IMR-90 (cell line): Measurements from ENCODE around the gene MARCHF9. TPM values are rescaled to one million over a fixed set of nuclear protein-coding genes. Genes with fewer than 3 reads are reported as not detected.

Source experiments
- ATAC-seq: fragments of 200-7000 bp; cut with Tn5 transposase; 2 replicates; pipeline ENCODE4 v1.9.1; 2020; ENCODE audit warnings: low read depth, mild to moderate bottlenecking, moderate library complexity
- BruUV-seq: library from RNA; stranded (reverse); fragments of 400-500 nt; replicated peaks from 2 replicates; lab custom pipeline; 2021; lab: Mats Ljungman, UMichigan
- CTCF ChIA-PET: fragments of 300-600 bp; formaldehyde crosslinking; extraction: SDS; loops from one replicate; lab custom pipeline; 2021; ENCODE audit warnings: antibody characterized with exemption; lab: Yijun Ruan, JAX
- POLR2A ChIA-PET: fragments of 300-600 bp; sonication (Branson Sonifier 250); formaldehyde crosslinking; loops from one replicate; lab custom pipeline; 2022; ENCODE audit warnings: antibody characterized with exemption; ENCODE audit not compliant: unreplicated experiment; lab: Charles Lee
- DNase-seq: peaks from one replicate; pipeline ENCODE4 v3.0.0; 2013
- H2AFZ ChIP-seq: replicated peaks from 2 replicates; pipeline ENCODE3; 2013; ENCODE audit warnings: low read length, mild to moderate bottlenecking; ENCODE audit not compliant: poor library complexity
- H2AK5ac ChIP-seq: 2 replicates; pipeline ENCODE4 v1.6.1; 2013; ENCODE audit warnings: low read depth, low read length, inconsistent platforms
- H2AK9ac ChIP-seq: replicated peaks from 2 replicates; pipeline ENCODE3; 2013; ENCODE audit warnings: mild to moderate bottlenecking, low read depth, low read length, moderate library complexity; ENCODE audit not compliant: poor library complexity
- H2BK120ac ChIP-seq: 2 replicates; pipeline ENCODE4 v1.6.1; 2013; ENCODE audit warnings: low read depth, low read length, inconsistent platforms
- H2BK15ac ChIP-seq: 3 replicates; pipeline ENCODE4 v1.6.1; 2013; ENCODE audit warnings: low read depth, low read length, inconsistent platforms
- H2BK20ac ChIP-seq: 2 replicates; pipeline ENCODE4 v1.6.1; 2013; ENCODE audit warnings: low read depth, mild to moderate bottlenecking, inconsistent platforms, low read length, moderate library complexity
- H2BK5ac ChIP-seq: 2 replicates; pipeline ENCODE4 v1.6.1; 2013; ENCODE audit warnings: mild to moderate bottlenecking, low read depth, low read length, inconsistent platforms; ENCODE audit not compliant: poor library complexity, severe bottlenecking
- H3K14ac ChIP-seq: replicated peaks from 2 replicates; pipeline ENCODE4 v1.6.1; 2013; ENCODE audit warnings: low read depth, low read length, inconsistent platforms
- H3K18ac ChIP-seq: 2 replicates; pipeline ENCODE4 v1.6.1; 2013; ENCODE audit warnings: low read depth, low read length, control low read depth
- H3K23ac ChIP-seq: 2 replicates; pipeline ENCODE4 v1.6.1; 2013; ENCODE audit warnings: low read depth, low read length, inconsistent platforms
- H3K27ac ChIP-seq: 2 replicates; pipeline ENCODE4 v1.5.1; 2013; ENCODE audit warnings: mild to moderate bottlenecking, control low read depth, low read length; ENCODE audit not compliant: insufficient read depth
- H3K27me3 ChIP-seq: 2 replicates; pipeline ENCODE4 v1.6.1; 2013; ENCODE audit warnings: low read length; ENCODE audit not compliant: control insufficient read depth, insufficient read depth
- H3K36me3 ChIP-seq: 2 replicates; pipeline ENCODE4 v1.6.1; 2013; ENCODE audit warnings: low read length, mixed read lengths; ENCODE audit not compliant: control insufficient read depth, insufficient read depth
- H3K4ac ChIP-seq: 2 replicates; pipeline ENCODE4 v1.6.1; 2013; ENCODE audit warnings: low read depth, low read length, inconsistent platforms
- H3K4me1 ChIP-seq: 2 replicates; pipeline ENCODE4 v1.6.1; 2013; ENCODE audit warnings: low read length, mixed read lengths; ENCODE audit not compliant: control insufficient read depth, insufficient read depth
- H3K4me2 ChIP-seq: 2 replicates; pipeline ENCODE4 v1.6.1; 2013; ENCODE audit warnings: low read depth, mild to moderate bottlenecking, control low read depth, low read length, moderate library complexity
- H3K4me3 ChIP-seq: 2 replicates; pipeline ENCODE4 v1.5.1; 2013; ENCODE audit warnings: low read depth, mild to moderate bottlenecking, control low read depth, low read length, moderate library complexity; ENCODE audit not compliant: insufficient read depth
- H3K56ac ChIP-seq: 2 replicates; pipeline ENCODE4 v1.6.1; 2013; ENCODE audit warnings: low read length, inconsistent platforms; ENCODE audit not compliant: insufficient read depth; ENCODE audit errors: extremely low read depth
- H3K79me1 ChIP-seq, 2 experiments: 2 replicates each; pipeline ENCODE4 v1.6.1; 2013; ENCODE audit warnings: low read length in 2 of 2, inconsistent platforms in 1 of 2, low read depth in 1 of 2
- H3K9ac ChIP-seq: 2 replicates; pipeline ENCODE4 v1.6.1; 2013; ENCODE audit warnings: low read depth, low read length, control low read depth
- H3K9me1 ChIP-seq: 2 replicates; pipeline ENCODE4 v1.6.1; 2013; ENCODE audit warnings: low read length, inconsistent platforms; ENCODE audit not compliant: insufficient read depth
- H3K9me3 ChIP-seq: 2 replicates; pipeline ENCODE4 v1.6.1; 2013; ENCODE audit warnings: low read length; ENCODE audit not compliant: control insufficient read depth, insufficient read depth
- H4K20me1 ChIP-seq: 2 replicates; pipeline ENCODE4 v1.6.1; 2013; ENCODE audit warnings: low read length, inconsistent platforms; ENCODE audit not compliant: insufficient read depth
- H4K5ac ChIP-seq: 2 replicates; pipeline ENCODE4 v1.6.1; 2013; ENCODE audit warnings: mild to moderate bottlenecking, low read depth, low read length, control low read depth
- H4K8ac ChIP-seq, 2 experiments: 2 replicates each; pipeline ENCODE4 v1.6.1; 2013; ENCODE audit warnings: low read depth in 2 of 2, low read length in 2 of 2, control low read depth in 1 of 2, inconsistent platforms in 1 of 2
- H4K91ac ChIP-seq: 2 replicates; pipeline ENCODE4 v1.6.1; 2013; ENCODE audit warnings: low read depth, low read length, inconsistent platforms; ENCODE audit not compliant: insufficient read depth
- BHLHE40 ChIP-seq: fragments of 150-350 bp; IDR thresholded peaks from 2 replicates; pipeline ENCODE4 v1.6.1; 2016; ENCODE audit warnings: mild to moderate bottlenecking, low read depth, low read length
- CEBPB ChIP-seq: IDR thresholded peaks from 2 replicates; pipeline ENCODE4 v1.6.1; 2012; ENCODE audit warnings: low read depth, low read length, improper control_type of control experiment
- CHD1 ChIP-seq: IDR thresholded peaks from 2 replicates; pipeline ENCODE4 v1.6.1; 2012; ENCODE audit warnings: low read depth, low read length, improper control_type of control experiment
- CTCF ChIP-seq: conservative IDR thresholded peaks from 2 replicates; pipeline ENCODE4 v1.5.1; 2012; ENCODE audit warnings: mild to moderate bottlenecking, low read depth, low read length, improper control_type of control experiment
- FOS ChIP-seq: fragments of 150-350 bp; IDR thresholded peaks from 2 replicates; pipeline ENCODE4 v1.6.1; 2016; ENCODE audit warnings: low read depth, low read length
- MAFK ChIP-seq: IDR thresholded peaks from 2 replicates; pipeline ENCODE4 v1.6.1; 2012; ENCODE audit warnings: low read depth, low read length, improper control_type of control experiment
- MAZ ChIP-seq: IDR thresholded peaks from 2 replicates; pipeline ENCODE4 v1.6.1; 2012; ENCODE audit warnings: low read depth, mild to moderate bottlenecking, low read length, improper control_type of control experiment, moderate library complexity, borderline replicate concordance
- MXI1 ChIP-seq: IDR thresholded peaks from 2 replicates; pipeline ENCODE4 v1.6.1; 2012; ENCODE audit warnings: low read depth, mild to moderate bottlenecking, low read length, moderate library complexity, borderline replicate concordance
- NFE2L2 ChIP-seq: fragments of 150-350 bp; IDR thresholded peaks from 2 replicates; pipeline ENCODE4 v1.6.1; 2016; ENCODE audit warnings: low read depth, mild to moderate bottlenecking, low read length
- RAD21 ChIP-seq: IDR thresholded peaks from 2 replicates; pipeline ENCODE4 v1.6.1; 2012; ENCODE audit warnings: low read length, improper control_type of control experiment
- RCOR1 ChIP-seq: IDR thresholded peaks from 2 replicates; pipeline ENCODE4 v1.6.1; 2012; ENCODE audit warnings: mild to moderate bottlenecking, low read length, improper control_type of control experiment; ENCODE audit not compliant: insufficient replicate concordance
- SMC3 ChIP-seq: fragments of 150-350 bp; IDR thresholded peaks from 2 replicates; pipeline ENCODE4 v1.6.1; 2016; ENCODE audit warnings: low read depth, mild to moderate bottlenecking, antibody characterized with exemption, low read length, moderate library complexity
- USF2 ChIP-seq: fragments of 150-350 bp; IDR thresholded peaks from 2 replicates; pipeline ENCODE4 v1.6.1; 2017; ENCODE audit warnings: mild to moderate bottlenecking, antibody characterized with exemption, low read length, low read depth
- WGBS, 2 experiments: methylation state at CpG; one replicate each; pipeline versions ENCODE4 v1.1.5 to v1.1.7; 2013; ENCODE audit warnings: missing lambda C conversion rate in 2 of 2; ENCODE audit not compliant: insufficient read length in 1 of 2; ENCODE audit errors: extremely low coverage in 2 of 2; 5-methylcytosine and 5-hydroxymethylcytosine counted together
- dilution Hi-C: fragments of 300-500 bp; cut with HindIII; formaldehyde crosslinking; loops from one replicate; pipeline ENCODE4 v1.14.3; 2018; ENCODE audit warnings: low sequenced_read_pairs; ENCODE audit not compliant: unreplicated experiment
- in situ Hi-C: fragments of 300-500 bp; cut with MboI; formaldehyde crosslinking; loops from 3 replicates; pipeline ENCODE4 v1.14.3; 2019; ENCODE audit warnings: low sequenced_read_pairs, inconsistent platforms, mixed read lengths
- intact Hi-C: fragments of 100-400 bp; cut with micrococcal nuclease; formaldehyde crosslinking; loops from 2 replicates; pipeline ENCODE4 v1.10.0; 2022
- polyA plus RNA-seq, 3 experiments: library from polyadenylated mRNA; depleted of rRNA; stranded (reverse); fragments of >200 nt; gene quantifications; 2 replicates each; pipeline ENCODE4 v1.2.3, GENCODE V29; 2012; ENCODE audit warnings: low replicate concordance in 1 of 3
- total RNA-seq: library from RNA; depleted of rRNA; stranded (reverse); fragments of >200 nt; gene quantifications from 2 replicates; pipeline ENCODE4 v1.2.3, GENCODE V29; 2012

MARCHF9 gene
- total and polyA plus RNA-seq, 2 of the 4 experiments (the other 2 are of a cell fraction), result 1.1 to 5.4 TPM

GRCh38 chr12:57713209-57713608, 41.7 kb upstream of the MARCHF9 start:
- no TSS peak for BruUV-seq

More at GRCh38 chr12:57713209-57713608, 41.7 kb upstream of the MARCHF9 start:
- no peaks in the 10 kb centered on the region for H4K20me1 ChIP-seq
- dilution Hi-C loops, result no loop called here
- H3K4me1 ChIP-seq, result no peaks in the 10 kb centered on the region
- H3K4me2 ChIP-seq, result no peak overlapping the region
- no peak overlapping the region for H4K91ac ChIP-seq
- H3K9ac ChIP-seq, result no peak overlapping the region
- WGBS, 2 experiments, result no CpG with 5 or more reads among the region's 5 CpGs
- no peak overlapping the region for H2AK5ac ChIP-seq
- no peak overlapping the region for H2BK120ac ChIP-seq
- no peak overlapping the region for H2BK20ac ChIP-seq
- H2AK9ac ChIP-seq, result no peak overlapping the region
- peaks cover 30% of the 10 kb centered on the region for H3K36me3 ChIP-seq
- no peak overlapping the region for H3K23ac ChIP-seq
- H3K14ac ChIP-seq, result no peak overlapping the region
- no peak overlapping the region for H3K27ac ChIP-seq
- ChIA-PET CTCF (interaction anchor here (1.4 kb wide), 1 partner anchor 13 kb away, joined by 3 read pairs; no protein-coding TSS in a partner anchor), POLR2A (no interaction called here)
- in situ Hi-C loops, result no loop called here
- no peak overlapping the region for H2BK5ac ChIP-seq
- H3K9me1 ChIP-seq, result no peaks in the 10 kb centered on the region
- ATAC-seq (no peak), DNase-seq (no peak)
- H3K79me1 ChIP-seq, result no peaks in the 10 kb centered on the region; a peak in 1 of 4 replicates
- H2AFZ ChIP-seq, result no peak overlapping the region
- no peaks in the 10 kb centered on the region for H3K27me3 ChIP-seq
- H3K18ac ChIP-seq, result no peak overlapping the region
- intact Hi-C loops, result no loop called here
- TF ChIP-seq USF2, result no peak
- no peak for TF ChIP-seq NFE2L2
- TF ChIP-seq CTCF, result no peak
- no peak for TF ChIP-seq CHD1
- no peak for TF ChIP-seq MXI1
- TF ChIP-seq BHLHE40, result no peak
- no peak for TF ChIP-seq SMC3
- TF ChIP-seq MAZ, result no peak
- TF ChIP-seq CEBPB, result no peak
- no peak for TF ChIP-seq FOS
- no peak for TF ChIP-seq RCOR1
- no peak for TF ChIP-seq RAD21
- TF ChIP-seq MAFK, result no peak
- no peak overlapping the region for H3K4me3 ChIP-seq
- no peak overlapping the region for H3K56ac ChIP-seq
- H3K4ac ChIP-seq, result no peak overlapping the region
- no peaks in the 10 kb centered on the region for H3K9me3 ChIP-seq
- H4K8ac ChIP-seq, result no peak overlapping the region
- H4K5ac ChIP-seq, result no peak overlapping the region
- H2BK15ac ChIP-seq, result no peak overlapping the region
